Keratinocyte (primary cell): ENCODE results near the gene FBLN5. TPM values are rescaled to one million over a fixed set of nuclear protein-coding genes. Genes with fewer than 3 reads are reported as not detected.

ENCODE experiments used
- DNase-seq: peaks from one replicate; pipeline ENCODE4 v3.0.0-alpha.2; 2011; ENCODE audit warnings: low read depth, missing footprints, low spot score
- FAIRE-seq: peaks from 2 replicates; lab custom pipeline; 2011; peaks lifted over from hg19 to GRCh38; lab: Jason Lieb, UNC
- H2AFZ ChIP-seq: 2 replicates; pipeline ENCODE4 v1.6.0; 2012; ENCODE audit warnings: low read length, control low read depth, inconsistent platforms; ENCODE audit not compliant: control insufficient read depth
- H3K27ac ChIP-seq: 2 replicates; pipeline ENCODE4 v1.5.1; 2011; ENCODE audit warnings: low read length; ENCODE audit not compliant: control insufficient read depth, insufficient read depth
- H3K27me3 ChIP-seq: 3 replicates; pipeline ENCODE4 v1.6.0; 2011; ENCODE audit warnings: low read length; ENCODE audit not compliant: control insufficient read depth, insufficient read depth; ENCODE audit errors: extremely low read depth
- H3K36me3 ChIP-seq, 2 experiments: 2 replicates in 1 of 2; 3 replicates in 1 of 2; pipeline ENCODE4 v1.5.1; 2011; ENCODE audit warnings: low read length in 2 of 2, mild to moderate bottlenecking in 1 of 2; ENCODE audit not compliant: control insufficient read depth in 2 of 2, insufficient read depth in 2 of 2; ENCODE audit errors: extremely low read depth in 1 of 2
- H3K4me1 ChIP-seq: 3 replicates; pipeline ENCODE4 v1.5.1; 2011; ENCODE audit warnings: low read length; ENCODE audit not compliant: control insufficient read depth, insufficient read depth; ENCODE audit errors: extremely low read depth
- H3K4me2 ChIP-seq: 3 replicates; pipeline ENCODE4 v1.6.0; 2011; ENCODE audit warnings: low read depth, low read length; ENCODE audit not compliant: control insufficient read depth, insufficient read depth; ENCODE audit errors: extremely low read depth
- H3K4me3 ChIP-seq, 3 experiments: fragments of 200-600 bp in 1 of 3; sonication (generic) in 1 of 3; 2 replicates in 2 of 3; 3 replicates in 1 of 3; pipeline ENCODE4 v1.5.1; 2011 to 2016; ENCODE audit warnings: low read length in 3 of 3, mild to moderate bottlenecking in 3 of 3, control low read depth in 2 of 3, inconsistent platforms in 1 of 3, low read depth in 1 of 3, mixed read lengths in 1 of 3, mixed run types in 1 of 3, moderate library complexity in 1 of 3; ENCODE audit not compliant: control insufficient read depth in 2 of 3, insufficient read depth in 2 of 3; ENCODE audit errors: extremely low read depth in 1 of 3
- H3K79me2 ChIP-seq: 2 replicates; pipeline ENCODE4 v1.6.0; 2012; ENCODE audit warnings: low read length; ENCODE audit not compliant: control insufficient read depth, insufficient read depth
- H3K9ac ChIP-seq: 3 replicates; pipeline ENCODE4 v1.6.0; 2011; ENCODE audit warnings: low read length; ENCODE audit not compliant: control insufficient read depth, insufficient read depth; ENCODE audit errors: extremely low read depth
- H3K9me1 ChIP-seq: 3 replicates; pipeline ENCODE4 v1.6.0; 2011; ENCODE audit warnings: low read length; ENCODE audit not compliant: control insufficient read depth, insufficient read depth; ENCODE audit errors: extremely low read depth
- H3K9me3 ChIP-seq: 2 replicates; pipeline ENCODE4 v1.5.1; 2012; ENCODE audit warnings: low read depth, low read length; ENCODE audit not compliant: control insufficient read depth
- H4K20me1 ChIP-seq: 3 replicates; pipeline ENCODE4 v1.6.0; 2011; ENCODE audit warnings: low read length; ENCODE audit not compliant: control insufficient read depth, insufficient read depth; ENCODE audit errors: extremely low read depth
- CTCF ChIP-seq, 3 experiments: IDR thresholded peaks in 1 of 3; conservative IDR thresholded peaks in 1 of 3; optimal IDR thresholded peaks in 1 of 3; 2 replicates in 2 of 3; 3 replicates in 1 of 3; pipeline versions ENCODE3 to v1.5.1; 2011; ENCODE audit warnings: low read length in 3 of 3, mild to moderate bottlenecking in 3 of 3, moderate library complexity in 2 of 3, control low read depth in 1 of 3, inconsistent platforms in 1 of 3; ENCODE audit not compliant: insufficient read depth in 2 of 3; ENCODE audit errors: extremely low read depth in 1 of 3
- EZH2 ChIP-seq: IDR thresholded peaks from one replicate; pipeline ENCODE4 v1.6.1; 2012; ENCODE audit warnings: inconsistent platforms, mild to moderate bottlenecking, low read length, moderate library complexity
- dilution Hi-C: fragments of 300-500 bp; cut with MboI; formaldehyde crosslinking; loops from one replicate; pipeline ENCODE4 v1.7.0; 2020; ENCODE audit warnings: low sequenced_read_pairs; ENCODE audit not compliant: extremely low pct_ligation_motif_present
- polyA plus RNA-seq, 5 experiments: library from polyadenylated mRNA; depleted of rRNA in 3 of 5; stranded (reverse) in 3 of 5; stranded (forward) in 1 of 5; unstranded in 1 of 5; fragments of >200 nt; gene quantifications; 1 replicate in 1 of 5; 2 replicates in 3 of 5; 3 replicates in 1 of 5; pipeline versions ENCODE4 v1.2.1 to v1.2.3, GENCODE V29; 2011 to 2012; ENCODE audit warnings: missing spikeins in 2 of 5, low read depth in 1 of 5, low replicate concordance in 1 of 5

Gene FBLN5
- polyA plus RNA-seq, 1 donor (not counting 4 experiments of a cell fraction or from before 2014, with no cell fraction given) = 0.10 TPM

- H3K4me2 ChIP-seq = no peak overlapping the region
- H3K36me3 ChIP-seq = no peaks in the 10 kb centered on the region
- DNase-seq = no peak
- TF ChIP-seq EZH2 = no peak
- no peak for TF ChIP-seq CTCF (optimal IDR thresholded peaks at IDR 0.05 in 1 of 3, IDR thresholded peaks at IDR 0.05 in 1 of 3, conservative IDR thresholded peaks at IDR 0.05 in 1 of 3; ENCODE audit: extremely low read depth in 1 of 3, insufficient read depth in 2 of 3, low read length in 3 of 3)
- H4K20me1 ChIP-seq = no peaks in the 10 kb centered on the region
- H3K9me3 ChIP-seq = no peaks in the 10 kb centered on the region
- no peak overlapping the region for H2AFZ ChIP-seq
- dilution Hi-C loops = no loop called here
- H3K9ac ChIP-seq = no peak overlapping the region
- no peak for FAIRE-seq
- H3K4me3 ChIP-seq = no peak overlapping the region
- H3K4me1 ChIP-seq = no peaks in the 10 kb centered on the region
- H3K9me1 ChIP-seq = no peaks in the 10 kb centered on the region
- peaks cover 4% of the 10 kb centered on the region for H3K27me3 ChIP-seq
- H3K27ac ChIP-seq = no peak overlapping the region
- no peaks in the 10 kb centered on the region for H3K79me2 ChIP-seq
Measured at GRCh38 chr14:91931478-91932088, 15.9 kb downstream of the FBLN5 start.

GRCh38 chr14:91929700-91930099, 17.8 kb downstream of the FBLN5 start:
- Histone ChIP-seq H3K9ac (no peak overlapping the region), H3K79me2 (no peaks in the 10 kb centered on the region), H3K27me3 (peaks cover 4% of the 10 kb centered on the region), H2AFZ (no peak overlapping the region), H4K20me1 (no peaks in the 10 kb centered on the region), H3K9me3 (no peaks in the 10 kb centered on the region), H3K4me2 (no peak overlapping the region), H3K4me3 (no peak overlapping the region), H3K9me1 (no peaks in the 10 kb centered on the region), H3K27ac (no peak overlapping the region), H3K4me1 (peaks cover 3% of the 10 kb centered on the region), H3K36me3 (no peaks in the 10 kb centered on the region)
- FAIRE-seq (no peak), DNase-seq (no peak)
- TF ChIP-seq CTCF (optimal IDR thresholded peaks at IDR 0.05 in 1 of 3, IDR thresholded peaks at IDR 0.05 in 1 of 3, conservative IDR thresholded peaks at IDR 0.05 in 1 of 3; ENCODE audit: extremely low read depth in 1 of 3, insufficient read depth in 2 of 3, low read length in 3 of 3) (no peak), EZH2 (no peak)
- dilution Hi-C loops = no loop called here
